HEK293 (cell line): Measurements from ENCODE around the gene ARMC7.

Experiments
- CTCF ChIP-seq: fragments of 450-650 bp; formaldehyde crosslinking; IDR thresholded peaks from 2 replicates; pipeline ENCODE4 v1.5.1; 2016; ENCODE audit warnings: missing biosample characterization, missing genetic modification characterization
- PATZ1 ChIP-seq: fragments of 450-650 bp; formaldehyde crosslinking; IDR thresholded peaks from 2 replicates; pipeline ENCODE4 v1.5.1; 2016; ENCODE audit warnings: missing biosample characterization, missing genetic modification characterization
- SETDB1 ChIP-seq: IDR thresholded peaks from one replicate; pipeline ENCODE4 v1.6.1; 2017; ENCODE audit warnings: mild to moderate bottlenecking, low read length, moderate library complexity, mixed read lengths; ENCODE audit not compliant: insufficient read length
- ZNF18 ChIP-seq: fragments of 450-650 bp; formaldehyde crosslinking; IDR thresholded peaks from 2 replicates; pipeline ENCODE4 v1.5.1; 2016; ENCODE audit warnings: missing biosample characterization, missing genetic modification characterization
- ZNF664 ChIP-seq: fragments of 450-650 bp; formaldehyde crosslinking; IDR thresholded peaks from 2 replicates; pipeline ENCODE4 v1.5.1; 2016; ENCODE audit warnings: missing biosample characterization, missing genetic modification characterization
- ZNF792 ChIP-seq: fragments of 450-650 bp; formaldehyde crosslinking; IDR thresholded peaks from 2 replicates; pipeline ENCODE4 v1.5.1; 2016; ENCODE audit warnings: missing biosample characterization, missing genetic modification characterization
- ZSCAN18 ChIP-seq: fragments of 450-650 bp; formaldehyde crosslinking; IDR thresholded peaks from 2 replicates; pipeline ENCODE4 v1.5.1; 2016; ENCODE audit warnings: missing biosample characterization, missing genetic modification characterization

- no peak for TF ChIP-seq PATZ1 (tag by site-specific recombination)
- no peak for TF ChIP-seq CTCF
- TF ChIP-seq ZSCAN18 (tag by site-specific recombination), result no peak
- TF ChIP-seq ZNF664 (tag by site-specific recombination), result no peak
- no peak for TF ChIP-seq ZNF18 (tag by site-specific recombination)
- TF ChIP-seq SETDB1, result no peak
- TF ChIP-seq ZNF792 (tag by site-specific recombination), result no peak
These were observed 50.4 kb downstream of the ARMC7 start for GRCh38 chr17:75160211-75160610.
